PFSK-1 (cell line): ENCODE measurements around the gene EMP3.

Source experiments
- POLR2AphosphoS5 ChIP-seq: IDR thresholded peaks from 2 replicates; pipeline ENCODE4 v1.6.1; 2012; ENCODE audit warnings: low read depth, mild to moderate bottlenecking, control low read depth, low read length, moderate library complexity
- REST ChIP-seq, 2 experiments: IDR thresholded peaks; 2 replicates each; pipeline versions ENCODE4 v1.6.1 to v1.8.0; 2011 to 2012; ENCODE audit warnings: low read depth in 2 of 2, low read length in 2 of 2, control low read depth in 1 of 2, inconsistent platforms in 1 of 2, mild to moderate bottlenecking in 1 of 2, moderate library complexity in 1 of 2; ENCODE audit not compliant: insufficient read depth in 1 of 2
- SIN3A ChIP-seq: IDR thresholded peaks from 2 replicates; pipeline ENCODE4 v1.6.1; 2012; ENCODE audit warnings: mild to moderate bottlenecking, low read length, moderate library complexity, borderline replicate concordance; ENCODE audit not compliant: insufficient read depth

DNA sequence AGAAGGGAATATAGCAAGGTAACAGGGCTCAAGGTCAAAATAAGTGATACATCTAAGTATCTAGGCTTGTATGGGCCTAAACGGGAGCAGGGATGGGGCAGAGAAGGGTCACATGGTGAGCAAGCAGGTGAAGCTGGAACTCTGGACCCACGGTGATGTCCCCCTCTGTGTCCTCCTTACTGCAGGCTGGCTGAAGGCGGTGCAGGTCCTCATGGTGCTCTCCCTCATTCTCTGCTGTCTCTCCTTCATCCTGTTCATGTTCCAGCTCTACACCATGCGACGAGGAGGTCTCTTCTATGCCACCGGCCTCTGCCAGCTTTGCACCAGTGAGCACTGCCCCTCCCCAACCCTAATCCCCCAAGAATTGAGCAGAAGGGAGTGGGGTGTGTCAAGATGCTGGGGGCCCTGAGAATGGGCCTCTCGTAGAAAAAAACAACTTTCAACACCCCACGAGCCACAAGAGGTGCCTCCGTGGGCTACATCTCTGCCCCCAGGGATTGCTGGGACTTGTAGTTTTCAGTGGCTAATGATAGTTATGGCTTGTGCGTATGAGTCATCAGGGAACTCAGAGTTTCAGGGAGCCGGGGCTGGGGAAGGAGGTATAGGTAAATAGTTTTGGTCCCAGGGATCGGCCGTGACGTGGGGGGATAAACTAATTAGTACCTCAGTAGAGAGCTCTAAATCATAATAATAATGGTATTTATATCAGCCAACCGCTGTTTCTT, 4.0 kb downstream of the EMP3 start:
- TF ChIP-seq SIN3A (no peak), REST (IDR thresholded peaks at IDR 0.05; ENCODE audit: insufficient read depth in 1 of 2, low read depth in 2 of 2, low read length in 2 of 2) (no peak), POLR2AphosphoS5 (no peak)
